ENCODE measurements around the gene TANGO2. TPM values are rescaled to one million over a fixed set of nuclear protein-coding genes. Genes with fewer than 3 reads are reported as not detected.

The TANGO2 gene
- total RNA-seq, 1 experiment from 2014 or later = 14.6 TPM

DNA sequence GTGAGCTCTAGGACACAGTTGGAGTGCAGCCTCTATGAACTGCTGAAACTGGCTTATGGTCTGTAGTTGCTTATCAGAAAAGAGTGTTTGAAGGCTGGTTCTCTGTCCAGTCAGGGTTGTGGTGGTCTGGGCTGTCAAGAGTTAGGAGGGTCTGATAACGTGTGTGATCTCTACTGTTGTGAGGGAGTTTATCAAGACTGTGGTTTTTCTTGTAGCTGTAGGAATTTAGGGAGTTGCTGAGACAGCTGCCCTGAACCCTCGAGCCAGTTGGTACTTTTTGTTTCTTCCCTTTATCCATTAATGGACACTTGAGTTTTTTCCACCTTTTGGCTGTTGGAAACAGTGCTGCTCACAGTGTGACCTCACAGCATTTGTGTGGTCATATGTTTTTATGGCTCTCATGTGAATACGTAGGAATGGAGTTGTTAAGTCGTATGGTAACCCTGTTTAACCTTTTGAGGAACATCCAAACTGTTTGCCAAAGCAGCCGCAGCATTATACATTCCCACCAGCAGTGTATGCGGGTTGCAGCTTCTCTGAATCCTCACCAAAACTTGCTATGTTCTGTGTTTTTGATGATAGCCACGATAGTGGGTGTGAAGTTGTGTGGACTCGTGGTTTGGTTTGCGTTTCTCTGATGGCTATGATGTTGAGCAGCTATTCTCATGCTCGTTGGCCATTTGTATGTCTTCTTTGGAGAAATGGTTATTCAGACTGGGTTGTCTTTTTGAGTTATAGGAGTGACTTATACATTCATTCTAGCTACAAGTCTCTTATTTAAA is 38.3 kb downstream of the TANGO2 start:
- Histone ChIP-seq H2BK5ac (ENCODE audit: insufficient read length, low read length) (no peak overlapping the region), H2BK120ac (ENCODE audit: low read depth, low read length, poor library complexity, severe bottlenecking) (no peak overlapping the region), H4K5ac (ENCODE audit: insufficient read length, low read depth, low read length) (no peak overlapping the region), H4K8ac (replicated peaks; ENCODE audit: insufficient read length, low read depth, low read length) (no peak overlapping the region), H2BK15ac (ENCODE audit: low read depth, low read length) (no peak overlapping the region), H3T11ph (ENCODE audit: low read length) (no peak overlapping the region), H3K23ac (ENCODE audit: insufficient read length, low read depth, low read length) (no peak overlapping the region), H3K79me1 (ENCODE audit: insufficient read depth, low read depth, low read length, poor library complexity, severe bottlenecking) (no peaks in the 10 kb centered on the region), H2AK5ac (ENCODE audit: insufficient read length, low read length) (no peak overlapping the region), H3K23me2 (ENCODE audit: insufficient read length, low read depth, low read length, poor library complexity, severe bottlenecking) (no peaks in the 10 kb centered on the region), H3K56ac (ENCODE audit: insufficient read length, low read depth, low read length) (no peak overlapping the region), H2BK12ac (ENCODE audit: insufficient read length, low read depth, low read length) (no peak overlapping the region), H4K91ac (ENCODE audit: insufficient read length, low read depth, low read length) (no peak overlapping the region), H3K14ac (ENCODE audit: insufficient read depth, low read length) (no peak overlapping the region), H4K20me1 (ENCODE audit: control insufficient read depth, insufficient read depth, insufficient read length) (no peaks in the 10 kb centered on the region), H3K4me1 (ENCODE audit: insufficient read depth, low read length) (no peaks in the 10 kb centered on the region), H3K27me3 (ENCODE audit: insufficient read depth, low read length) (no peaks in the 10 kb centered on the region), H3K9ac (ENCODE audit: extremely low read depth, insufficient read length, low read length) (no peak overlapping the region), H2BK20ac (ENCODE audit: low read depth, low read length, poor library complexity, severe bottlenecking) (no peak overlapping the region), H3K18ac (ENCODE audit: insufficient read length, low read depth, low read length) (no peak overlapping the region), H3K4ac (ENCODE audit: low read depth, low read length) (no peak overlapping the region), H3K27ac (ENCODE audit: insufficient read length, low read depth, low read length) (no peak overlapping the region), H3K9me3 (ENCODE audit: control insufficient read depth, low read depth, low read length) (no peaks in the 10 kb centered on the region), H3K4me2 (ENCODE audit: insufficient read depth, insufficient read length, low read length) (no peak overlapping the region), H3K79me2 (ENCODE audit: insufficient read depth, low read length) (no peaks in the 10 kb centered on the region), H2AFZ (ENCODE audit: low read length) (no peak overlapping the region)
- Mint-ChIP-seq H3K4me3 (no peak overlapping the region), H3K4me1 (no peaks in the 10 kb centered on the region), H3K27ac (no peak overlapping the region; a peak in 1 of 7 replicates), H3K36me3 (ENCODE audit: insufficient read depth in 1 of 3, low read depth in 3 of 3) (peaks cover 0 to 5% (median 3%) of the 10 kb centered on the region in 3 experiments; a peak in 2 of 7 replicates), H3K9me3 (no peaks in the 10 kb centered on the region), H3K27me3 (ENCODE audit: low read depth) (no peaks in the 10 kb centered on the region; the same call in 1 of the 2 replicates)
- WGBS (ENCODE audit: extremely low coverage, insufficient read length, low lambda C conversion rate) = no CpG with 5 or more reads among the region's 10 CpGs
- DNase-seq = no peak
- TF ChIP-seq, protein P1, sequence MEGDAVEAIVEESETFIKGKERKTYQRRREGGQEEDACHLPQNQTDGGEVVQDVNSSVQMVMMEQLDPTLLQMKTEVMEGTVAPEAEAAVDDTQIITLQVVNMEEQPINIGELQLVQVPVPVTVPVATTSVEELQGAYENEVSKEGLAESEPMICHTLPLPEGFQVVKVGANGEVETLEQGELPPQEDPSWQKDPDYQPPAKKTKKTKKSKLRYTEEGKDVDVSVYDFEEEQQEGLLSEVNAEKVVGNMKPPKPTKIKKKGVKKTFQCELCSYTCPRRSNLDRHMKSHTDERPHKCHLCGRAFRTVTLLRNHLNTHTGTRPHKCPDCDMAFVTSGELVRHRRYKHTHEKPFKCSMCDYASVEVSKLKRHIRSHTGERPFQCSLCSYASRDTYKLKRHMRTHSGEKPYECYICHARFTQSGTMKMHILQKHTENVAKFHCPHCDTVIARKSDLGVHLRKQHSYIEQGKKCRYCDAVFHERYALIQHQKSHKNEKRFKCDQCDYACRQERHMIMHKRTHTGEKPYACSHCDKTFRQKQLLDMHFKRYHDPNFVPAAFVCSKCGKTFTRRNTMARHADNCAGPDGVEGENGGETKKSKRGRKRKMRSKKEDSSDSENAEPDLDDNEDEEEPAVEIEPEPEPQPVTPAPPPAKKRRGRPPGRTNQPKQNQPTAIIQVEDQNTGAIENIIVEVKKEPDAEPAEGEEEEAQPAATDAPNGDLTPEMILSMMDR (conservative IDR thresholded peaks at IDR 0.05) = no peak
